GM21737 (cell line): ENCODE results near the gene SLC10A6.

Experiments
- ATAC-seq: cut with Tn5 transposase; IDR thresholded peaks from one replicate; pipeline ENCODE4 v1.9.1; 2021; ENCODE audit warnings: mild to moderate bottlenecking, moderate library complexity; ENCODE audit not compliant: unreplicated experiment

SLC10A6 gene

GRCh38 chr4:86853209-86853608 lies 4.0 kb upstream of the SLC10A6 start:
- no peak for ATAC-seq

GRCh38 chr4:86848136-86848535 lies 1.0 kb downstream of the SLC10A6 start:
- no peak for ATAC-seq

GRCh38 chr4:86847571-86847970 lies 1.6 kb downstream of the SLC10A6 start:
- no peak for ATAC-seq

- no peak for ATAC-seq
These were observed 2.3 kb downstream of the SLC10A6 start for GRCh38 chr4:86846921-86847320.

- no peak for ATAC-seq
These were observed 3.6 kb downstream of the SLC10A6 start for GRCh38 chr4:86845593-86845992.

- no peak for ATAC-seq
These were observed 7.9 kb downstream of the SLC10A6 start for GRCh38 chr4:86841309-86841708.

GRCh38 chr4:86840858-86841257 lies 8.3 kb downstream of the SLC10A6 start:
- no peak for ATAC-seq

- no peak for ATAC-seq
These were observed 11.3 kb downstream of the SLC10A6 start for GRCh38 chr4:86837691-86838503.

GRCh38 chr4:86835677-86836076 lies 13.5 kb downstream of the SLC10A6 start:
- no peak for ATAC-seq

- no peak for ATAC-seq
These were observed 14.3 kb downstream of the SLC10A6 start for GRCh38 chr4:86834901-86835300.

GRCh38 chr4:86833615-86834014 lies 15.6 kb downstream of the SLC10A6 start:
- no peak for ATAC-seq

GRCh38 chr4:86831262-86832130 lies 17.7 kb downstream of the SLC10A6 start:
- ATAC-seq = no peak

- no peak for ATAC-seq
These were observed 23.7 kb downstream of the SLC10A6 start for GRCh38 chr4:86825511-86825910.

GRCh38 chr4:86822136-86822535 lies 27.0 kb downstream of the SLC10A6 start:
- ATAC-seq = no peak

GRCh38 chr4:86821151-86821550 lies 28.0 kb downstream of the SLC10A6 start:
- ATAC-seq = no peak

- no peak for ATAC-seq
These were observed 29.6 kb downstream of the SLC10A6 start for GRCh38 chr4:86819561-86819960.

GRCh38 chr4:86818841-86819240 lies 30.3 kb downstream of the SLC10A6 start:
- no peak for ATAC-seq

- no peak for ATAC-seq
These were observed 31.0 kb downstream of the SLC10A6 start for GRCh38 chr4:86818211-86818610.

- ATAC-seq = no peak
These were observed 32.5 kb downstream of the SLC10A6 start for GRCh38 chr4:86816501-86817273.

GRCh38 chr4:86815653-86816052 lies 33.5 kb downstream of the SLC10A6 start:
- no peak for ATAC-seq

GRCh38 chr4:86810847-86811246 lies 38.3 kb downstream of the SLC10A6 start:
- no peak for ATAC-seq
